Ovary (tissue), 9 donors: Measurements from ENCODE around the gene LRRC15. TPM values are rescaled to one million over a fixed set of nuclear protein-coding genes. Genes with fewer than 3 reads are reported as not detected.

Source experiments
- DNase-seq, 5 donors: peaks; one replicate each; pipeline ENCODE4 v3.0.0-alpha.2; 2019 to 2020
- H3K27ac ChIP-seq, 2 donors: fragments of 200-600 bp; one replicate each; pipeline versions ENCODE4 v1.5.1 to v1.8.0; 2019 to 2022
- H3K27me3 ChIP-seq: fragments of 200-600 bp; one replicate; pipeline ENCODE4 v1.8.0; 2022
- H3K36me3 ChIP-seq: fragments of 200-600 bp; sonication (generic); one replicate; pipeline ENCODE4 v1.5.1; 2019
- H3K4me1 ChIP-seq: one replicate; pipeline ENCODE4 v1.8.1; 2013; ENCODE audit warnings: mild to moderate bottlenecking, moderate library complexity; ENCODE audit not compliant: insufficient read depth
- H3K4me3 ChIP-seq: fragments of 200-600 bp; sonication (generic); one replicate; pipeline ENCODE4 v1.5.1; 2017
- H3K9me3 ChIP-seq, 2 donors: fragments of 200-600 bp in 1 of 2; sonication (generic) in 1 of 2; one replicate each; pipeline versions ENCODE4 v1.5.1 to v1.8.1; 2013 to 2019; ENCODE audit warnings: mild to moderate bottlenecking in 1 of 2, moderate library complexity in 1 of 2
- EP300 ChIP-seq: sonication (generic); formaldehyde crosslinking; IDR thresholded peaks from one replicate; pipeline ENCODE4 v1.6.1; 2017; ENCODE audit warnings: antibody characterized with exemption
- POLR2A ChIP-seq: fragments of 450-650 bp; IDR thresholded peaks from one replicate; pipeline ENCODE4 v1.6.1; 2017; ENCODE audit warnings: antibody characterized with exemption, mild to moderate bottlenecking, moderate library complexity
- WGBS, 3 donors: extraction: QIAGEN DNeasy Blood & Tissue Kit in 1 of 3; methylation state at CpG; one replicate each; pipeline versions ENCODE4 v1.1.5 to v1.1.7; 2013 to 2017; 5-methylcytosine and 5-hydroxymethylcytosine counted together
- intact Hi-C, 4 donors: fragments of 100-400 bp; cut with DNase I; formaldehyde crosslinking; loops; one replicate each; pipeline versions ENCODE4 v1.11.0 to v1.15.1; 2022 to 2023
- polyA plus RNA-seq, 2 donors: library from polyadenylated mRNA; stranded (reverse); fragments of 200-250 nt in 1 of 2; fragments of 350-450 nt in 1 of 2; fragmentation: Illumina TruSeq in 1 of 2; extraction: RNeasy Lipid Tissue Mini Kit (QIAGEN cat#74804) in 1 of 2; gene quantifications; one replicate each; pipeline ENCODE4 v1.2.3, GENCODE V29; 2013 to 2014
- total RNA-seq, 7 donors: library from RNA; depleted of rRNA in 2 of 7; stranded (reverse); fragments of >200 nt in 2 of 7; fragmentation: NEBNext Ultra II Directional in 3 of 7; extraction: Animal tissue kit (Norgen Biotek cat#: 25700) in 3 of 7; gene quantifications; one replicate each; pipeline versions ENCODE4 v1.1.0 to v1.2.4, GENCODE V29; 2016 to 2023
- TF ChIP-seq, protein P1 (sequence below), 3 donors: fragments of 450-650 bp in 2 of 3; fragments of 200-600 bp in 1 of 3; IDR thresholded peaks; one replicate each; pipeline versions ENCODE4 v1.5.1 to v1.8.0; 2016 to 2022; ENCODE audit warnings: antibody characterized with exemption in 3 of 3, mild to moderate bottlenecking in 1 of 3
- donor health status: DM: no; HTN: no; CAD: no; lungs with moderate emphysema.
- donor health status: DM: no; HTN: no; CAD: no.
- donor health status: Bipolar disorder and iron deficiency.
- donor health status: DM: yes; HTN: yes; CAD: no.
- donor health status: DM: no; HTN: no; CAD: no.
- donor health status: DM: yes; HTN: yes; CAD: no.

Gene LRRC15
- total and polyA plus RNA-seq, 9 donors: 0.05 to 2.5 (median 0.19) TPM; not detected in 1

DNA sequence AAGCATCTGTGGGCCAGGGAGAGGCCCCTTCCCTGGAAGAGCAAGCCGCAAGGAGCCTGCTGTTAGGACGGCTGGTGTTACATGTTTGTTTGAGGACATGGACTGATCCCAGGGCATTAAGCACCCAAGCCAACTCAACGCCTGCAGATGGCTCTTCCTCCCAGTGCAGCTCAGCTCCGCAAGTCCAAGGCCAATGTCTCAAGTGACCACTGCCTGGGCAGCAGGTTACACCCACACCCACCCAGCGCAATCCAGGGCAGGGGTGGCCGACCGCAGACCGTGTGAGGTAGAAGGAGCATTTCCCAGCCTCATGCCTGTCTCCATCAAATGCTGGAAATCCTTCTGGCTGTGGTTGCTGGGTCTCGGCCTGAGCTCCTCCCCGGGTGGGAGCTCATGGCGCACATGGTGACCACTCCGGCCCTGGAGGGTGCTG is 15.0 kb upstream of the LRRC15 start:
- Histone ChIP-seq H3K4me1 (no peaks in the 10 kb centered on the region), H3K36me3 (no peaks in the 10 kb centered on the region), H3K4me3 (no peak overlapping the region), H3K27me3 (no peaks in the 10 kb centered on the region), H3K9me3 (no peaks in the 10 kb centered on the region), H3K27ac (no peak overlapping the region)
- WGBS, 3 donors: 80 to 92% (median 88%) methylated on average over 12 of the region's 12 CpGs
- DNase-seq: no peak
- intact Hi-C loops: no loop called here
- TF ChIP-seq EP300 (no peak), POLR2A (no peak)
- TF ChIP-seq, protein P1, sequence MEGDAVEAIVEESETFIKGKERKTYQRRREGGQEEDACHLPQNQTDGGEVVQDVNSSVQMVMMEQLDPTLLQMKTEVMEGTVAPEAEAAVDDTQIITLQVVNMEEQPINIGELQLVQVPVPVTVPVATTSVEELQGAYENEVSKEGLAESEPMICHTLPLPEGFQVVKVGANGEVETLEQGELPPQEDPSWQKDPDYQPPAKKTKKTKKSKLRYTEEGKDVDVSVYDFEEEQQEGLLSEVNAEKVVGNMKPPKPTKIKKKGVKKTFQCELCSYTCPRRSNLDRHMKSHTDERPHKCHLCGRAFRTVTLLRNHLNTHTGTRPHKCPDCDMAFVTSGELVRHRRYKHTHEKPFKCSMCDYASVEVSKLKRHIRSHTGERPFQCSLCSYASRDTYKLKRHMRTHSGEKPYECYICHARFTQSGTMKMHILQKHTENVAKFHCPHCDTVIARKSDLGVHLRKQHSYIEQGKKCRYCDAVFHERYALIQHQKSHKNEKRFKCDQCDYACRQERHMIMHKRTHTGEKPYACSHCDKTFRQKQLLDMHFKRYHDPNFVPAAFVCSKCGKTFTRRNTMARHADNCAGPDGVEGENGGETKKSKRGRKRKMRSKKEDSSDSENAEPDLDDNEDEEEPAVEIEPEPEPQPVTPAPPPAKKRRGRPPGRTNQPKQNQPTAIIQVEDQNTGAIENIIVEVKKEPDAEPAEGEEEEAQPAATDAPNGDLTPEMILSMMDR (IDR thresholded peaks at IDR 0.05): no peak

DNA sequence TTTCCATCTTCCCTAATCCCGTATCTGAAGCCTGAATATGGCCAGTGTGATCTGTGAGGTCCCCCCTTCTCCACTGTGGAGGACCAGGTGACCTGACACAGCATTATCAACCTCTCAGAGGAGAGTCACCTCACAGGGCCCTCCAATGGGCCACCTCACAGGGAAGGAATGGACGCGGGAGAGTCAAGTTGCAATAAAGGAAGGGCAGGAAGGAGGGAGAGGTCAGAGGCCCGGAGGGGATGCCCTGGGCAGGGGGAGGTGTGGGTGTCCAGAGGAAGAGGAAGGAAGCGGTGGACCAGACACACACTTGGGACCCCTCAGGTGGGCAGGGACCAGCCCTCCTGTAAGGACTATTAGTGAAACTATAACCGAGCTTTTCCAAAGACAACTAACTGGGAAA is 14.6 kb upstream of the LRRC15 start:
- Histone ChIP-seq H3K4me3 (no peak overlapping the region), H3K27me3 (no peaks in the 10 kb centered on the region), H3K4me1 (no peaks in the 10 kb centered on the region), H3K36me3 (no peaks in the 10 kb centered on the region), H3K9me3 (no peaks in the 10 kb centered on the region), H3K27ac (no peak overlapping the region)
- no peak for DNase-seq
- no peak for TF ChIP-seq POLR2A
- TF ChIP-seq, protein P1 (IDR thresholded peaks at IDR 0.05): no peak
- TF ChIP-seq EP300: no peak
- intact Hi-C loops: no loop called here
- WGBS, 3 donors: 66 to 77% (median 74%) methylated on average over 6 of the region's 6 CpGs

DNA sequence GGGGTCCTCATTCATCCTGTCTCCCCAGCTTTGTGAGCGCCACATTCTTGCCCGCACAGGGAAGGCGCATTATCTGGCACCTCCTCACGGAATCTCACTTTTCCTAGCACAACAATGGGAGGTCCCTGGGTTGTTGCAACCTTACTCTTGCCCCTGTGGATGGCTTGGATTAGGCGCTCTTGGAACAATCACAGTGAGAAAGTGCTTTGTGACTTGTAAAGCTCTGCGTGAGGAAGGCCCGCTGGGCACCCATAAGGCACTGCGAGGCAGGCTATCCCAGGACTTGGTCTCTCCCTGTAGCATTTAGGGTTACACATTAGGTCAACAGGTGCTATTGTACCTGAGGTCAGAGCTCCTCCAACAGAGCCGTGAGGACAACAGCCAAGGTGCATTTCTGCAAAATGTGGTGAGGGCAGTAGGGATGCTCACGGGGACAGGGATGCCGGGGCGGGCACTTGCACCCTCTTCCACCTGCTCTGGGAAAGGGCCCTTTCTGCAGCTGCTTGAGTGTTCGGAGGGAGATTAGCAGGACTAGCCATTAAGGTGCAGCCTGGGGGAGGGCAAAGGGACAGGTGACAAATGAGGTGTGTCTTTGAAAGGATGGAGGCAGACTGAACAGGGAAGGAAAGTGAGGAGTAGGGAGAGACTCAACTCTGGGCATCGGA is 13.9 kb upstream of the LRRC15 start:
- H3K36me3 ChIP-seq: no peaks in the 10 kb centered on the region
- no peaks in the 10 kb centered on the region for H3K27me3 ChIP-seq
- H3K4me3 ChIP-seq: no peak overlapping the region
- no peak for DNase-seq
- TF ChIP-seq POLR2A: no peak
- TF ChIP-seq EP300: no peak
- TF ChIP-seq, protein P1 (IDR thresholded peaks at IDR 0.05): no peak
- intact Hi-C loops: no loop called here
- WGBS, 3 donors: 85 to 91% (median 88%) methylated on average over 14 of the region's 14 CpGs
- H3K9me3 ChIP-seq: no peaks in the 10 kb centered on the region
- no peaks in the 10 kb centered on the region for H3K4me1 ChIP-seq
- H3K27ac ChIP-seq: no peak overlapping the region

DNA sequence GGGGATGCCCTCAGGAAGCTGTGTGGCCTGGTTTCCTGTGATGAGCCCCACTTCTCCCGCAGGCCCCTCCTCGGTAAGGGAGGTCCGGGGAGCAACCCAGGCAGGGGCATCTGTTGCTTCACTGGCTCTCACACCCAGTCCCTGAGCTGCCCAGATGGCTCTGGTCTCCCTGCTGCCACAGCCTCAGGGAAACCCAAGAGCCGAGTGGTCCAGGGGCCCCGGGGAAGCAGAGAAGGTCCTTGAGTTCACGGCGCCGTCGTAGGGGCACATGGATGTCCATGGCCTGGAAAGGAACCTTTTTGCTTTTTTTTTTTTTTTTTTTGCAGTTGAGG is 13.3 kb upstream of the LRRC15 start:
- WGBS, 3 donors: 78 to 89% (median 87%) methylated on average over 9 of the region's 9 CpGs
- no peak for DNase-seq
- no peak overlapping the region for H3K4me3 ChIP-seq
- no peaks in the 10 kb centered on the region for H3K9me3 ChIP-seq
- no peaks in the 10 kb centered on the region for H3K4me1 ChIP-seq
- H3K27ac ChIP-seq: no peak overlapping the region
- H3K27me3 ChIP-seq: no peaks in the 10 kb centered on the region
- intact Hi-C loops: no loop called here
- no peak for TF ChIP-seq POLR2A
- no peak for TF ChIP-seq EP300
- TF ChIP-seq, protein P1 (IDR thresholded peaks at IDR 0.05): no peak
- H3K36me3 ChIP-seq: no peaks in the 10 kb centered on the region
